ENCODE data around the gene SMARCB1. TPM values are rescaled to one million over a fixed set of nuclear protein-coding genes. Genes with fewer than 3 reads are reported as not detected.

The SMARCB1 gene
- total RNA-seq, 1 experiment from 2014 or later, result 172 TPM

DNA sequence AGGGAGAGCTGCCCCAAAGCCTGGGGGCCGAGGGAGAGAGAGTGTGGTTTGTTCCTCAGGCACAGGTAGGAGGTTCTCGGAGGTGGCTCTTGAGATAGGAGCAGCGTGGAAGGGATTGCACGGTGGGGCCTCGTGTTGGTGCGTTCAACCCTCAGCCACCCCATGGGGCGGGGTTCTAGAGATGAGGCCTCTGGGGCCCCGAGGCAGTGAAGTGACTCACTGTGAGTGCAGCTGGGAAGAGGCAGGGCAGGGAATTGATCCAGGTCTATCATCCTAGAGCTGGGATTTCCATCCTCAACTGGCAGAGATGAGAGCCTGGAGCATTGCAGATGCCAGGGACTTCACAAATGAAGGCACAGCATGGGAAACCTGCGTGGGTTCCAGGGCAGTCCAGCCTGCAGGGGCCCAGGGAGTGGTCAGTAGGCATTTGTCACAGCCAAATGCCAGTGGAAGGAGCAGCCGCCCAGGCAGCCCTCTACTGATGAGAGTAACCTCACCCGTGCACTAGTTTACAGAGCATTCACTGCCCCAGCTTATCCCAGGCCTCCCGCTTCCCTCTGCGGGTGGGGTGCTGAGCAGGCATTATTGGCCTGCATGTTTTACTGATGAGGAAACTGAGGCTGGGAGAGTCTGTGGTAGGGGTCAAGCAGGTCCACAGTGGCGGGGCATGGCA is 5.1 kb upstream of the SMARCB1 start:
- ChIA-PET CTCF (no interaction called here), POLR2A (ENCODE audit: low non-redundant PET) (no interaction called here)
- Histone ChIP-seq H3K27me3 (replicated peaks; ENCODE audit: insufficient read depth, low read depth, low read length, poor library complexity) (no peaks in the 10 kb centered on the region), H3K9me3 (ENCODE audit: low read depth, low read length, poor library complexity, severe bottlenecking) (no peaks in the 10 kb centered on the region), H3K4me1 (ENCODE audit: insufficient read depth, low read length, poor library complexity, severe bottlenecking) (peaks cover 5% of the 10 kb centered on the region), H3K4me3 (ENCODE audit: low read depth, low read length, poor library complexity, severe bottlenecking) (no peak overlapping the region), H3K36me3 (ENCODE audit: insufficient read depth, low read length, poor library complexity, severe bottlenecking) (no peaks in the 10 kb centered on the region), H3K27ac (ENCODE audit: low read depth, low read length, poor library complexity, severe bottlenecking) (no peak overlapping the region)
- TF ChIP-seq, protein P1, sequence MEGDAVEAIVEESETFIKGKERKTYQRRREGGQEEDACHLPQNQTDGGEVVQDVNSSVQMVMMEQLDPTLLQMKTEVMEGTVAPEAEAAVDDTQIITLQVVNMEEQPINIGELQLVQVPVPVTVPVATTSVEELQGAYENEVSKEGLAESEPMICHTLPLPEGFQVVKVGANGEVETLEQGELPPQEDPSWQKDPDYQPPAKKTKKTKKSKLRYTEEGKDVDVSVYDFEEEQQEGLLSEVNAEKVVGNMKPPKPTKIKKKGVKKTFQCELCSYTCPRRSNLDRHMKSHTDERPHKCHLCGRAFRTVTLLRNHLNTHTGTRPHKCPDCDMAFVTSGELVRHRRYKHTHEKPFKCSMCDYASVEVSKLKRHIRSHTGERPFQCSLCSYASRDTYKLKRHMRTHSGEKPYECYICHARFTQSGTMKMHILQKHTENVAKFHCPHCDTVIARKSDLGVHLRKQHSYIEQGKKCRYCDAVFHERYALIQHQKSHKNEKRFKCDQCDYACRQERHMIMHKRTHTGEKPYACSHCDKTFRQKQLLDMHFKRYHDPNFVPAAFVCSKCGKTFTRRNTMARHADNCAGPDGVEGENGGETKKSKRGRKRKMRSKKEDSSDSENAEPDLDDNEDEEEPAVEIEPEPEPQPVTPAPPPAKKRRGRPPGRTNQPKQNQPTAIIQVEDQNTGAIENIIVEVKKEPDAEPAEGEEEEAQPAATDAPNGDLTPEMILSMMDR (conservative IDR thresholded peaks at IDR 0.05; ENCODE audit: low read depth, low read length), result no peak
- no peak for TF ChIP-seq EZH2 (IDR thresholded peaks at IDR 0.05; ENCODE audit: borderline replicate concordance, low read depth, low read length, poor library complexity, severe bottlenecking)
- no TSS peak for BruUV-seq (replicated peaks)
- intact Hi-C loops (cut with micrococcal nuclease; ENCODE audit: unreplicated experiment), result no loop called here
- DNase-seq (ENCODE audit: low spot score), result no peak

DNA sequence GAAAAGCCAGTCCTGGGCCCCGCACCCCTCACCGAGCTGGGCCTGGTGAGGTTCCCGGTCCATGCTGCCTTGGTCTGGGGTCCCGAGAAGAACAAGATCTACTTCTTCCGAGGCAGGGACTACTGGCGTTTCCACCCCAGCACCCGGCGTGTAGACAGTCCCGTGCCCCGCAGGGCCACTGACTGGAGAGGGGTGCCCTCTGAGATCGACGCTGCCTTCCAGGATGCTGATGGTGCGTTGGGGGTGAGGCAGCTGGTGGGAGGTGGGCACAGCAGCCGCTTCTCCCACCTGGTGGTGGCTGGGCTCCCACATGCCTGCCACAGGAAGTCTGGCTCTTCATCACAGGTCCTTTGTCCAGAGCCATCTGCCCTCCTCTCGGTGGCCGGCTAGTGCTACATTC is 4.5 kb upstream of the SMARCB1 start:
- no peak overlapping the region for H3K27ac ChIP-seq (ENCODE audit: low read depth, low read length, poor library complexity, severe bottlenecking)
- intact Hi-C loops (cut with micrococcal nuclease; ENCODE audit: unreplicated experiment), result no loop called here
- TF ChIP-seq, protein P1 (conservative IDR thresholded peaks at IDR 0.05; ENCODE audit: low read depth, low read length), result no peak
- TF ChIP-seq EZH2 (IDR thresholded peaks at IDR 0.05; ENCODE audit: borderline replicate concordance, low read depth, low read length, poor library complexity, severe bottlenecking), result no peak
- ChIA-PET POLR2A (ENCODE audit: low non-redundant PET) (no interaction called here), CTCF (no interaction called here)
- no peaks in the 10 kb centered on the region for H3K36me3 ChIP-seq (ENCODE audit: insufficient read depth, low read length, poor library complexity, severe bottlenecking)
- H3K27me3 ChIP-seq (replicated peaks; ENCODE audit: insufficient read depth, low read depth, low read length, poor library complexity), result no peaks in the 10 kb centered on the region
- no peak for DNase-seq (ENCODE audit: low spot score)
- BruUV-seq (replicated peaks), result no TSS peak
- H3K4me3 ChIP-seq (ENCODE audit: low read depth, low read length, poor library complexity, severe bottlenecking), result no peak overlapping the region
- peaks cover 5% of the 10 kb centered on the region for H3K4me1 ChIP-seq (ENCODE audit: insufficient read depth, low read length, poor library complexity, severe bottlenecking)
- no peaks in the 10 kb centered on the region for H3K9me3 ChIP-seq (ENCODE audit: low read depth, low read length, poor library complexity, severe bottlenecking)

DNA sequence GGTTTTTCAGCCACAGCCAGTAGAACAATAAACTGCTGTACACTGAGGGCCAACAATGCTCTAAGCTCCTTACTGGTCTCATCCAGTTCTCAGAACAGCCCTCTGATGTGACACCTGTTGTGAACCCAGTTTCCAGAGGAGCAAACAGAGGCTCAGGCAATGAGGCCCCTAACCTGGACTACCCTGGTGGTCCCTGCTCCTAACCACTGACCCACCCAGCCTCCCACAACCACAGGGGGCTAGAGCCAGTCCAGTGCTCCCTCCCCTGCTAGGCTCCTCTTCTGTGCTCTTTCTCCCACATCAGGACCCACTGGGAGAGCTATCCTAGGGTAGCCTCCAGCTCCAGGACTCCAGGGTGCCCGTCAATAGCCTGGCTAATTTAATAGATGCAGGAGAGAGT is 4.1 kb upstream of the SMARCB1 start:
- ChIA-PET CTCF (no interaction called here), POLR2A (ENCODE audit: low non-redundant PET) (no interaction called here)
- intact Hi-C loops (cut with micrococcal nuclease; ENCODE audit: unreplicated experiment), result no loop called here
- Histone ChIP-seq H3K36me3 (ENCODE audit: insufficient read depth, low read length, poor library complexity, severe bottlenecking) (no peaks in the 10 kb centered on the region), H3K4me1 (ENCODE audit: insufficient read depth, low read length, poor library complexity, severe bottlenecking) (peaks cover 4% of the 10 kb centered on the region), H3K4me3 (ENCODE audit: low read depth, low read length, poor library complexity, severe bottlenecking) (no peak overlapping the region), H3K27me3 (replicated peaks; ENCODE audit: insufficient read depth, low read depth, low read length, poor library complexity) (no peaks in the 10 kb centered on the region), H3K9me3 (ENCODE audit: low read depth, low read length, poor library complexity, severe bottlenecking) (no peaks in the 10 kb centered on the region), H3K27ac (ENCODE audit: low read depth, low read length, poor library complexity, severe bottlenecking) (no peak overlapping the region)
- DNase-seq (ENCODE audit: low spot score), result no peak
- TF ChIP-seq EZH2 (IDR thresholded peaks at IDR 0.05; ENCODE audit: borderline replicate concordance, low read depth, low read length, poor library complexity, severe bottlenecking), result no peak
- TF ChIP-seq, protein P1 (conservative IDR thresholded peaks at IDR 0.05; ENCODE audit: low read depth, low read length), result no peak
- BruUV-seq (replicated peaks), result no TSS peak
